Forelimb muscle (tissue), 1 donor: ENCODE measurements around the gene KLK2. TPM values are rescaled to one million over a fixed set of nuclear protein-coding genes. Genes with fewer than 3 reads are reported as not detected.

Source experiments
- DNase-seq: peaks from one replicate; pipeline ENCODE4 v3.0.0-alpha.2; 2013; ENCODE audit warnings: low read depth
- polyA plus RNA-seq: library from polyadenylated mRNA; unstranded; fragments of 120-200 nt; gene quantifications from one replicate; pipeline ENCODE4 v1.2.1, GENCODE V29; 2013; ENCODE audit not compliant: insufficient read length

Gene KLK2
- 0.40 TPM for polyA plus RNA-seq

DNA sequence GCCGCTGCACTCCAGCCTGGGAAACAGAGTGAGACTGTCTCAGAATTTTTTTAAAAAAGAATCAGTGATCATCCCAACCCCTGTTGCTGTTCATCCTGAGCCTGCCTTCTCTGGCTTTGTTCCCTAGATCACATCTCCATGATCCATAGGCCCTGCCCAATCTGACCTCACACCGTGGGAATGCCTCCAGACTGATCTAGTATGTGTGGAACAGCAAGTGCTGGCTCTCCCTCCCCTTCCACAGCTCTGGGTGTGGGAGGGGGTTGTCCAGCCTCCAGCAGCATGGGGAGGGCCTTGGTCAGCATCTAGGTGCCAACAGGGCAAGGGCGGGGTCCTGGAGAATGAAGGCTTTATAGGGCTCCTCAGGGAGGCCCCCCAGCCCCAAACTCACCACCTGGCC is at the start of gene KLK2:
TSS of gene KLK2 (plus strand) at position 384 of the 400 bp plus-strand sequence. CDS start 35 bp downstream, outside the sequence.
- no peak for DNase-seq

DNA sequence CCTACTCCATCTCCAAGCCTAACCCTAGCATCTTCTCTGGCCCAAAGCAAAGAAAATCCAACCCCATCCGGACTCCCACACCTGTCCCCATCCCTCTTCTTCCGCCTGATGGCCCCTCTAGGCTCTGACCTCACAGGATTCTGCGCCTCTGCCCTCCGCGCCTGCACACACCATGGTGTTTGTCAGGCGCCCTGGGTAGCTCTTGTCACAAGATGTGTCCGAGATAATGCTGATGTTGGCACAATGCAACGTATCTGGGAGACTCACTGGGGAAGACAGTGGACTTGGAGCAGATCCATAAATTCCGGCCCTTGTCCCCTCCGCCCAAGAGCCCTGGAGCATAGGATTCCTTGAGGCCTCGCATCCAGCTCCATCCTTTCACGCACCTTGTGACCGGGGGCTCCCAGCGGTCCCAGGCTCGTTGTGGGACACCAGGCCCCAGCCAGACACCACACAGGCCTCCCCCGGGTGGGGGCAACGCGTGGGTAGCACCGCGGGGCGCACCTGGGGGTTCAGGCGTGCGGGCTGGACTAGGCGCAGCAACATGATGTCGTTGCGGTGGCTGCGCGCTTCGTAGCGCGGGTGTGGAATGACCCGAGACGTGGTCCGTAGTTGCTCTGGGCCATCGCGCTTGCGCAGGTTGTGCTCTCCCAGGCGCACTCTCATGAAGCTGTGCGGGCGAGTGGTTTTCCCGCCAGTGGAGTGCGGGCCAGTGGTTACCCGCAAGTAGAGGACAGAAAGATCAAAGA is 46.6 kb upstream of the KLK2 start:
- DNase-seq, result no peak

DNA sequence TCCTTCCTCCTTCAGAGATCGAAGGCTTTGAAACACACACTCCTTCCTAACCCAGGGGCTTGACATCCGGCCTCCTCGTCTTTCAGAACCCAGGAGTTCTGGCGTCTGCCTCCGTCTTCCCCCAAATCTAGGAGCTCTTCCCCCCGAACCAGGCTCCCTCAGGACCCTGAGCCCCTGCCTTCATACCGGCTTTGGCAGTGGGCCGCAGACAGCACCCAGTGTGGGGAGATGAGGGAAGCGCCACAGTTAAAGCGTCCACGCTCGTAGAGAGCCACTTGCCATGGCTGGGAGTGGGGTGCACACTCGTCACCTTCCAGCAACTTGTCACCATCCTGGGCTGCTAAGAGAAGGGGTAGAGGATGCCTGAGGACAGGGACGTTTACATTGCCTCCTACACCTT is 45.8 kb upstream of the KLK2 start:
- no peak for DNase-seq

DNA sequence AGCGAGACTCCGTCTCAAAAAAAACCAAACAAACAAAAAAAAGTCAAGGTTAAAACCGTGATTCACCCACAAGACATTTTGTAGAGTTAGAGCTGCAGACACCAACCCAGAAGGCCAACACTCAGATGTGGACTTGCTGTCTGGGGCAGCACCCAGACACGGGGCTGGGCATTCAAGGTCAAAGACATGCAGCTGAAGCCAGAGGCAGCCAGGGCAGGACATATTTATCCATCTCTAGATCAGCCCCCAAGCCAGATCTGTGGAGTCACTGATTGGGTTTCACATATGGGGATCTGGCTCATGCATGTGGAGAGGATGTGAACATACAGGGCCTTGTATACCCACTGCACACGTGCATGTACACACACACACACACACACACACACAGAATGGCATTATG is 43.4 kb upstream of the KLK2 start:
- no peak for DNase-seq

DNA sequence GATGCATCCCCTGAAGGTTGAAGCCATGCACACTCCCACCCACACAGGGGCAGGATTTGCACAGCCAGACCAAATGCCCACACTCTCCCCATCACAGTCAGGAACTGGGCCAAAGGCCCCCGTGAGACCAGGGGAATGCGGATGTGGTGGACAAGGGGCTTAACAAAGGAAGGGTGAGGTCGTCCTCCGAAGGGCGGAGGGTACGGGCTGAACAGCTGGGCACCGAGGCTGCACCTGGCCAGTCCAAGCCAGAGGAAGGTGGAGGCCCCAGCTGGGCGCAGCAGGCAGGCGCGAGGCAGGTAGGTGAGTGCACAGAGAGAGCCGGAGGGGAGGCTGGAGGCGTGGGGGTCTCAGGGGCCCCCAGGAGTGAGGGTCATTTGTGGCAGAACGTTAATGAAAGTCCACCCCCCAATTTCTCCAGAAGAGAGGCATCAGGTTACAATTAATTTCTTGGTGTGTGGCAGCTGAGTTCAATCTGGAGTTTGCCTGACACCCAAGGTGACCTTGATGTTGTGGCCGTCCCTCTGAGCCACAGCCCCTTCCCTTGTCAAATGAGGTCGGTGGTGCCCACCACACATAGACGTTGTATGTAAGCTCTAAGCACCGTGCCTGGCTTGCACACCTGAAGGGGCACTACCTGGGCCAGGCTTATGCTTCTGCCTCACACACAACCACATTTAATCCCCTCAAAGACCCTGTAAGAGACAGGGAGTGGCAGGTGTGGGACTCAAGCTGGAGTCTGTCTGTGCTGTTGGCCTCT is 42.8 kb upstream of the KLK2 start:
- DNase-seq, result no peak

DNA sequence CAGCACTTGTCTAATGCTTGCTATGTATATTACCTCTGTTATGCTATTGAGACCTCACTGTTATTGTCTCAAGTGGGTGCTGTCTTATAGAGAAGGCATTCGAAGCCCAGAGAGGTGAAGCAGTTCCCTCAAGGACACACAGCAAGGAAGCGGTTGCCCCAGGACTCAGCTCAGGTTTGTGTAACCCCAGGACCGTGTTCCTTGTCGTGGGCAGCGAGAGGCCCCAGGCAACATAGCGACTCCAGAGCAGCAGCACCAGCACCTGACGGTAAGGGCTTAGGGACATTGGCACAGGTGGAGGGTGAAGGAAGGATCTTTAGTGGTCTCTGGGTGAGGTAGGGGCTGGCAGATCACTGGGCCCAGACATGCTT is 42.2 kb upstream of the KLK2 start:
- DNase-seq, result no peak

DNA sequence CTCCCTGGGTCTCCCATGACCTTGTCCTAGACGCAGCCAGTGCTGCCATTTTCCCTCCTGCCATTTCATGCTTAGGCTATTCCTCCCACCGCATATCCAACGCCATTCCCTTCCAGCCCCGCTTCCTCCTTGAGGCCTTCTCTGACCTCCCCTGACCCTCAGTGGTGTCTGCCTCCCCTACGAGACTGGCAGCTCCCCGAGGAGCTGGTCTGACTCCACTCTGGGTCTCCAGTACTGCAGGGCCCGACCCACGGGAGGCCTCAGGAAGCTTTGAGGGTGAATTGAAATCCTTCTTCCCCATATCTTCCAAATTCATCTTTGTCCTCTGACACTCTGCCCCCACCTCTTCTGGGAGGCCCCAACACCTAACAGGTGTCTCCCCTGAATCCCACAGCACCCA is 40.6 kb upstream of the KLK2 start:
- DNase-seq, result no peak

DNA sequence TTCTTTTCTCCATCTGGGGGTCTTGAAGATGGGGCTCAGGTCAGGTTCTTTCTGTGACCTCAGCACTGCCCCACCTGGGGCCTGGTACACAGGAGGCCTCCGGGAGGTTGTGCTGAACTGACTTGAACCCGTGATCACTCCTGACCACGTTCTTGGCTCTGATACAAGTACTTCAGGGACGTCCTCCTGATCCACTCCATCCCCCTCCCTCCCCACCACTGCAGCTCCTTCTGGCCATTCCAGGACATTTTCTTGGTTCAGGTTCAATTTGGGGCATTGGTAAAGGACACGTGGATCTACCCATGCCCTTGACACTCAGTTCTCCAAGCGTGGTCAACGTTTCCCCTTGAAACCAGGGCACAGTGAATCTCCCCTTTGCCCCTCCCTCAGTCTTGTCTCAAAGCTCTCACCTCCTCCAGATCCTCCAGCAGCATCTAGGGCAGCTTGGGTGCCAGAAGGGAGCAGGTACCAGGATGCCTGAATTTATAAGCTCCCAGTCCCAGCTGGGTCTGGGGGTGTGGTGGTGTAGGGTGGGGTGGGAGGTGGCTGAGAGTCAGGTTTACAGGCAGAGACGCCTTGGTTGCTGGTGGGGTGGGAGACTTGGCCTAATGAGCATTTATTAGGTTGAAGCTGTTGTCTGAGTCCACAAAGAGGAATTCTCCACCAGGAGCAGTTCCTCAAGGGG is 40.0 kb upstream of the KLK2 start, which contains the start of gene KLK15:
TSS of gene KLK15 (minus strand) at position 458 of the 685 bp plus-strand sequence. CDS start 2,082 bp downstream, outside the sequence.
- DNase-seq, result no peak

DNA sequence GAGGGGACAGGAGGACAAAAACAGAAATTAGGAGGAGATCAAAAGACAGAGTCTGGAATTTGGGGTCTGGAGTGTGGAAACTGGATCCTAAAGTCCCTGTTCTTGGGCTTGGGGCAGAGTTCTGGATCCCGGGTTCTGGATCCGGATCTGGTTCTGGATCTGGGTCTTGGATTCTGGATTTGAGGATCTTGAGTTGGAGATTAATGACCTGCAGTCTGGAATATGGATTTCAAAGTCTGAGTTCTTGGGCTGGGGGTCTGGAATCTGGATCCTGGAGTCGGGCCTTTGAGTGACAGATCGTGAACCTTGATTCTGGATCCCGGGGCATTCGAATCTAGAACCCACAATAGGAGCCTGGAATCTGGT is 39.5 kb upstream of the KLK2 start:
- DNase-seq, result no peak

DNA sequence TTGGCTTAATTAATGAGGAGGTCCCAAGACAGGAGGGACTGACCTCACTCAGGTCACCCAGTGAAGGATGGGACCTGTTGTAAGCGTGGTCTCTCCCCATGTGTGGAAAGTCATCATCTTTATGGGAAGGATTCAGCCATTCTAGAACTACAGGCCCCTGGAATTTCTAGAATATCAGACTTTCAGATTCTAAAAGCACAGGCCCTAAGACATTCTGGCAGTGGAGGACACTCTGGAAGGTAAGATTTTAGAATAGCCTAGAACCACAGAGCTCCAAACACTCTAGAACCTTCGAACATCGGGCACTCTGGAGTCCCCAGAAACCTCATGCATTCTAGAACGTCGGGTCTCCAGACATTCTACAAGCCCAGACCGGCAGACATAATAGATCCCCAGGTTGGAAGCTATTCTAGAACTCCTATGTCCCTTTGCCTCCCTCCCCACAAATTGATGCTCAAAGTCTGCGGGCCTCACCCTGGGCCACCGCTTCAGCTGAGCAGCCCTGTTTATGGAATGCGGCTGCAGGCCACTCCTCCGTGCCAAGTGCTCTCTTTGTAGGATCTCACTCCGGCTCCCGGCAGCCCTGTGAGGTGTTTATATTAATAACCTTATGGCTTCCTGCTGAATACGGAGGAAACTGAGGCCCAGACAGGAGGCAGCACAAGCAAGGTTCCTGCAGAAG is 38.0 kb upstream of the KLK2 start:
- no peak for DNase-seq

DNA sequence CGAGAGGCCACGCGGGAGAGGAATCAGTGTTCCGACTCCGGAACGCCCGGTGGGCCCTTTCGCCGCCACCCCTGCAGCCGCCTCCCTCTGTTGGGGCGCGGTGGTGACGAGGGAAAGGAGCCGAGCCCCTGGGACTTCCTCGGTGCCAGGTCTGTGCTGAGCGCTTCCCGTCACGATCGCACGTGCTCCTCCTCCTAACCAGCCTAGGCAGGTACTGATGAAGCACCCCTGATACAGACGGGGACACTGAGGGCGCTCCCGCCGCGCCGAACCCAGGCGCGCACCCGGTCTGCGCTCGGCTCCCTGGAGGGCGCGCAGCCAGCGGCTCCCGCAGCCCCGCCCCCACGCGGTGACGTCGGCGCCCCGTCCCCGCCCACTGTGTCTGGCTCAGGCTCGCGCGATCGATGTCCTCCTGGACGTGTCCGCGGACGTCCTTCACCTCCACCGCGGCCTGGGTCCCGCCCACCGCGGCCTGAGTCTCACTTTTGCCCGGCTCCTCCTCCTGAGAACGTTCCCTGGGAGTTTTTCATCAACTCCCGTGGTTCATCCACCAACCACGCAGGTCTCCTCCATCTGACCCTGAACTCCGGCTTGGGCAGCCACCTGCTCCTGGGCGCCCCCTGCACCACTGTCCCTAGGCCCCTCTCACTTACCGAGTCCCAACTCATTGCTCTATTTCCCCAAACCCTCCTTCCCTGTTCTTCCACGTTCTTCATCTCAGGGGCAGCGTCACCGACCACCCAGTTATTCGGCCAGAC is 37.3 kb upstream of the KLK2 start:
- DNase-seq, result no peak

DNA sequence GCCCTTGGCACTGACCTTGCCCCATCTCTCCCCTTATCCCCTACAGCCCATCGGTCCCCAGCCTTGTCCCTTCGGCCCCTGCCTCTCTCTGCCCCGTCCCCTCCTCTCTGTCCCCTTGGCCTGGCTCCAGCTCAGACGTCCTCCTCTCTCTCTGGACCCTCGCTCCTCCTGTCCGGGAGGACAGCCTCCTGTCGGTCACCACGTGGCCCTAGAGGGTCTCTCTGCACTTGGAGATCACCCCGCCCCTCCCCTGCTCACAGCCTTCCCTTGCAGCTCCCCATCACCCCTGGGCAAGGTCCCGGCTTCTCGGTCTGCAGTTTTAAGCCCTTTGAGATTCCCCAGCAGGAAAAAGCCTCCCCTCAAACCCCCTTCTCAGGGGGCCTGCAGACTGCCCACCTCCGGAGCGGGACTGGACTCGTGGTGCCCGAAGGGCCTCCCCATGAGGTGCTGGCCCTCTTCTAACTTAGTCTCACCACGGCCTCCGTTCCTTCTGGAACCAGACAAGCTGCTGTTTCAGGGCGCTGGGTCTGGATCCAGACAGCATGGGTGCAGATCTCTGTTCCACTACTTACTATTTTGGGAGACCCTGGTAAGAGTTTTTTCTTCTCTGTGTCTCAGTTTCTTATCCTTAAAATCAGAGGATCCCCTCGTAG is 36.6 kb upstream of the KLK2 start:
- DNase-seq, result no peak

DNA sequence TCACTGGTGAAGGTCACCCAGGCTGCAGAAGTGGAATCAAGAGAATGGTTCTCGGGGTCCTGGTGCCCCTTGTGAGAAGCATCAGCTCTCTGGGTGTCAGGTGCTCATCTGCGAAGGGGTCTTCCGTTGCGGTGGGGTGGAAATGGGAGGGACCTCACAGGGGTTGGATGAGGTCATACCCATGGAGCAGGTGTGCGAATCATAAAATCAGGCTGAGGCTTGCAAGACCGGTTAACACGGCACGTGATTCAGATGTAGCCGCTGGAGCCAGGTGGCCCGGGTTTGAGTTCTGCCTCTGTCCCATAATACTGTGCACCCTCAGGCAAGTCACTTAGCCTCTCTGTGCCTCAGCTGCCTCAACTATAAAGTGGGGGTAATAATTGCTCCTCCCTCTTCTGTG is 35.9 kb upstream of the KLK2 start:
- DNase-seq, result no peak

DNA sequence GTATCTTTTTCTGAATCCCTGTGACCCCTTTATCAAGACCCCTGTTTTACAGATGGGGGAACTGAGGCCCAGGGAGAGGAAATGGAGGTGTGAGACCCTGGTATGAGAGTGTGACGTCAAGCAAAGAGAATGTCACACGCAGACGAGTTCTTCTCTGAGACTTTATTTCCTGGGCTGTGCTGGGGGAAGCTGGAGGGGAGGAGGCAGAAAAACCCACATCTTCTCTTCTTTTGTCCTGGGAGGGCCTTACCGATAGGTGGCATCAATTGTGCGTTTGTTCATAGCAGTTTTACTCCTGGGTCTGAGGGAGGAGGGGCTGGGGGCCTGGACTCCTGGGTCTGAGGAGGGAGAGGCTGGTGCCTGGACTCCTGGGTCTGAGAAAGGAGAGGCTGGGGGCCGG is 35.0 kb upstream of the KLK2 start:
- DNase-seq, result no peak

DNA sequence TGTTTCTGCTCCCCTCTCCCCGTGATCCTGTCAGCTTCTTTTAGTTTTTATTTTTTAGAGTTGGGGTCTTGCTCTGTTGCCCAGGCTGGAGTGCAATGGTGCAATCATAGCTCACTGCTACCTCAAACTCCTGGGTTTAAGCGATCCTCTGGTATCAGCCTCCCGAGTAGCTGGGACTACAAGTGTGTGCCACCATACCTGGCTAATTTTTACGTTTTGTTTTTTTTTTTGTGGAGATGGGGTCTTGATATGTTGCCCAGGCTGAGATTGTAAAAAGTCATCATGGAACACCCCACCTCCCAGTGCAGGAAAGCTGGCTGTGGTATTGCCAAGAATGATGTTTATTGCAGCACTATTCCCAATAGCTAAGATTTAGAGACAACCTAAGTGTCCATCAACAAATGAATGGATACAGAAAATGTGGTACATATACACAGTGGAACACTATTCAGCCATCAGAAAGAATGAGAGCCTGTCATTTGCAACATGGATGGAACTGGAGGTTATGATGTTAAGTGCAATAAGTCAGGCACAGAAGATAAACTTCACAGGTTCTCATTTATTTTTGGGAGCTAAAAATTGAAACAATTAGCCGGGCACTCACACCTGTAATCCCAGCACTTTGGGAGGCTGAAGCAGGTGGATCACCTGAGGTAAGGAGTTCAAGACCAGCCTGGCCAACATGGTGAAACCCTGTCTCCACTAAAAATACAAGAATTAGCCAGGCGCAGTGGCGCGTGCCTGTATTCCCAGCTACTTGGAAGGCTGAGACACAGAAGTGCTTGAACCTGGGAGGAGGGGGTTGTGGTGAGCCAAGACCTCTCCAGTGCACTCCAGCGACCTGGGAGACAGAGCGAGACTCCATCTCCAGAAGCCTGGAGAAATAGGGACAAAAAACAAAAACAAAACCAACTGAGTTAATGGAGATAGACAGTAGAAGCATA is 33.3 kb upstream of the KLK2 start:
- DNase-seq, result no peak

DNA sequence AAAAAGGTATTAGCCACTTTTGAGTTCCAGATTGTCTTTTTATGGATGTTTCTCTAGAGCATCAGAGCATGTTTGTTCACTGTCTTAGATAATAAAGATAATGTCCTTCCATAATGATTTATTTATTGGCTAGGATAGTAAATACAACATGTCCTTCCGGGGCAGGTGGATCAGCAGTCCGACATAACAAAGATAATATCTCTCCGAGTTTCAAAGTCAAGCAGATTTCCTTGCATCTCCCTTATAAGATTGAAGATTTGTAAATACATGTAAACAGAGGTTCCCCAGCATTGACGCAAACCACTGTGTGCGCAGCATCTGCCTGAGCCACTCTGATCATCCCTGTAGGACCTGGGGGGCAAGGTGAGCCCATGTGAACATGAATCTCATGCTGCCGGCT is 31.1 kb upstream of the KLK2 start:
- no peak for DNase-seq

DNA sequence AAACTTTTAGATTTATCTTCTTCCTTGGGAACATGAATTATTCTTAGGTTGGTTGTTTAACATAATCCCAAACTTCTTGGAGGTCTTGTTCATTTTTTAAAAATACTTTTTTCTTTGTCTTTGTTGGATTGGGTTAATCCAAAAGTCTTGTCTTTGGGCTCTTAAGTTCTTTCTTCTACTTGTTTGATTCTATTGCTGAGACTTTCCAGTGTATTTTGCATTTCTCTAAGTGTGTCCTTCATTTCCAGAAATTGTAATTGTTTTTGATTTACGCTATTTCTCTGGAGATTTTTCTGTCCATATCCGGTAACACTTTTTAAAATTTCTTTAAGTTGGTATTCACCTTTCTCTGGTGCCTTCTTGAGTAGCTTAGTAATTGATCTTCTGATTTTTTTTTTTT is 30.0 kb upstream of the KLK2 start:
- DNase-seq, result no peak

DNA sequence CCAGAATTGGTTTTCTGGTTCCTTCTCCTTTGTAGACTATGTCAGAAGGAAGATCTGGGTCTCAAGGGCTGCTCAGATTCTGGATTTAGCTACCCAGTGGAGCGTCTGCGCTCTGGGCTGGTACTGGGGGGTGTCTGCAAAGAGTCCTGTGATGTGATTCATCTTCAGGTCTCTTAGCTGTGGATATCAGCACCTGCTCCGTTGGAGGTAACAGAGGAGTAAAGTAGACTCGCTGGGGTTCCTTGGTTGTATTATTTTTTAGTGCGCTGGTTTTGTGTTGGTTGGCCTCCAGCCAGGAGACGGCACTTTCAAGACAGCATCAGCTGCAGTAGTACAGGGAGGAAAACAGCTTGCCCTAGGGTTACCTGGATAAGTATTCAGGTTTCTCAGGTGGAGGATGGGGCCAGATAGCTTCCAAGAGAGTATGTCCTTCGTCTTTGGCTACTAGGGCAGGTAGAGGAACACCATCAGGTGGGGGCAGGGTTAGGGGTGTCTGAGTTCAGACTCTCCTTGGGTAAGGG is 29.5 kb upstream of the KLK2 start:
- no peak for DNase-seq

DNA sequence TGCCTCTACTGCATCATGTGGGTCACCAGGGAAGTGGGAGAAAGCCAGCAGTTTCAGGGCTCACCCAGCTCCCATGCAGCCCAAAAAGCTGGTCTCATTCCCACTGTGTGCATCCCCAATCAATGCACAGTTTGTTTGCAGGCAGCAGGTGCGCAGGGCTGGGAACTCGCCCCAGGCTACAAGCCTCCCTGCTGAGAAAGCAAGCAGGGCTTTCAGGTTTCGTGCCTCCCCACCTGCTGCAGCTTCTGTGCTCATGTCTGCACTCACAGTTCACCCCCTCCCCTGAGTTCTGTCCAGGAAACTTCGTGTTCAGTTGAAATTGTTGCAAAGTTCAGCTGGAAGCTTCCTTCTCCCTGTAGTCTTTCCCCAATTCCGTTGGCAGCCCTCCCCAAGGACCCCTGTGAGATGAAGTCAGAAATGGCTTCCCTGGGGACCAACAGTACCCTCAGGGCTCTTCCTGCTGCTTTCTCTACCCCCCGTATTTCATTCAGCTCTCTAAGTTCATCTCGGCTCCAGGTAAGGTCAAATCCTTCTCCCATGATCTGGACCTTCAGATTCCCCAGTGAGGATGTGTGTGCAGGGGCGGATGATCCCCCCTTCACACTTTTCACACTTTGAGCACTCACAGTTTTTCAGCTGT is 28.8 kb upstream of the KLK2 start:
- DNase-seq, result no peak
